ENCODE measurements around the gene MT3.
"Not testable (repeated sequence)": the region's sequence is repeated elsewhere in the genome, so short reads cannot be mapped to it uniquely, and the experiment has no call there.

- not testable (repeated sequence) for TF ChIP-seq CTCF, MAX (IDR thresholded peaks at IDR 0.05; ENCODE audit: low read depth, low read length)
Observed at GRCh38 chr16:56623184-56623583, 33.9 kb downstream of the MT3 start.
